C4-2B (cell line): ENCODE measurements around the gene INTS15.

Experiments
- H3K27ac ChIP-seq: fragments of 450-650 bp; 2 replicates; pipeline ENCODE4 v1.5.1; 2017
- ZFX ChIP-seq: fragments of 450-650 bp; IDR thresholded peaks from 2 replicates; pipeline ENCODE4 v1.6.1; 2017
- TF ChIP-seq, protein P1 (sequence below): fragments of 450-650 bp; conservative IDR thresholded peaks from 2 replicates; pipeline ENCODE4 v1.5.1; 2017; ENCODE audit warnings: mild to moderate bottlenecking

The INTS15 gene

DNA sequence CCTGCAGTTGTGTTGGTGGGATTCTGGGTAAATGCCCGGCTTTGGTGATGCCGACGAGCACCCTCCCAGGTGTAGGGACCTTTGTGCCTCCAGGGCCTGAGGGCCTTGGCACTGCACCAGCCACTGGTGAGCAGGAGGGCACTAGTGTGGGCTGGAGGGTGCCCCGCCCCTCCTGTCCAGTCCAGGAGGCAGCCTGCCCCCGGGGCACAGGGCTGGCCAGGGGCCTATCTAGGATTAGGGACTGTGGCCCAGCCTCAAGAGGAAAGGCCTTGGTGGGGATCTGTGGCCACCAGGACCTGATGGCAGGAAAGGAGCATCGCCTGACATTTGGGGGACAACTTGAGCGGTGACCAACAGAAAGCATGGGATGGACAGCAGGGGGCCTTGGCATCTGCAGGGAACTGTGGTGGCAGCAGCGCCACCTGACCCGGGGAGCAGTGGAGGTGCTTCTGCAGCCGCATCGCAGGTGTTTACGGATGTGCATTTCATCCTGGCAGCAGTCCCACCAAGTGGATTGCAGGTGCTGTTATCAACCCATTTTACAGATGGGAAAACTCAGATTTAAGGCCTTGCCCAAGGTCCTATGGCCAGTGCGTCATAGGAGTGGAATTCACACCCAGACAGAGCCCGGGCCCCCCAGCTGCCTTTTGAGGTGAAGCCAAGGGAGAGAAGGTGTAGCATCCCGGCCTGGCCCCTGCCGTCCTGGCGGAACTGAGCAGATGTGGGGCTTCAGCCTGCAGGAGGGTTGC is 58.4 kb downstream of the INTS15 start:
- H3K27ac ChIP-seq = no peak overlapping the region
- TF ChIP-seq ZFX = no peak
- TF ChIP-seq, protein P1, sequence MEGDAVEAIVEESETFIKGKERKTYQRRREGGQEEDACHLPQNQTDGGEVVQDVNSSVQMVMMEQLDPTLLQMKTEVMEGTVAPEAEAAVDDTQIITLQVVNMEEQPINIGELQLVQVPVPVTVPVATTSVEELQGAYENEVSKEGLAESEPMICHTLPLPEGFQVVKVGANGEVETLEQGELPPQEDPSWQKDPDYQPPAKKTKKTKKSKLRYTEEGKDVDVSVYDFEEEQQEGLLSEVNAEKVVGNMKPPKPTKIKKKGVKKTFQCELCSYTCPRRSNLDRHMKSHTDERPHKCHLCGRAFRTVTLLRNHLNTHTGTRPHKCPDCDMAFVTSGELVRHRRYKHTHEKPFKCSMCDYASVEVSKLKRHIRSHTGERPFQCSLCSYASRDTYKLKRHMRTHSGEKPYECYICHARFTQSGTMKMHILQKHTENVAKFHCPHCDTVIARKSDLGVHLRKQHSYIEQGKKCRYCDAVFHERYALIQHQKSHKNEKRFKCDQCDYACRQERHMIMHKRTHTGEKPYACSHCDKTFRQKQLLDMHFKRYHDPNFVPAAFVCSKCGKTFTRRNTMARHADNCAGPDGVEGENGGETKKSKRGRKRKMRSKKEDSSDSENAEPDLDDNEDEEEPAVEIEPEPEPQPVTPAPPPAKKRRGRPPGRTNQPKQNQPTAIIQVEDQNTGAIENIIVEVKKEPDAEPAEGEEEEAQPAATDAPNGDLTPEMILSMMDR = no peak

- no peak for TF ChIP-seq ZFX
- TF ChIP-seq, protein P1 = no peak
- no peak overlapping the region for H3K27ac ChIP-seq
Observed at GRCh38 chr7:6648815-6649104, 58.9 kb downstream of the INTS15 start.

DNA sequence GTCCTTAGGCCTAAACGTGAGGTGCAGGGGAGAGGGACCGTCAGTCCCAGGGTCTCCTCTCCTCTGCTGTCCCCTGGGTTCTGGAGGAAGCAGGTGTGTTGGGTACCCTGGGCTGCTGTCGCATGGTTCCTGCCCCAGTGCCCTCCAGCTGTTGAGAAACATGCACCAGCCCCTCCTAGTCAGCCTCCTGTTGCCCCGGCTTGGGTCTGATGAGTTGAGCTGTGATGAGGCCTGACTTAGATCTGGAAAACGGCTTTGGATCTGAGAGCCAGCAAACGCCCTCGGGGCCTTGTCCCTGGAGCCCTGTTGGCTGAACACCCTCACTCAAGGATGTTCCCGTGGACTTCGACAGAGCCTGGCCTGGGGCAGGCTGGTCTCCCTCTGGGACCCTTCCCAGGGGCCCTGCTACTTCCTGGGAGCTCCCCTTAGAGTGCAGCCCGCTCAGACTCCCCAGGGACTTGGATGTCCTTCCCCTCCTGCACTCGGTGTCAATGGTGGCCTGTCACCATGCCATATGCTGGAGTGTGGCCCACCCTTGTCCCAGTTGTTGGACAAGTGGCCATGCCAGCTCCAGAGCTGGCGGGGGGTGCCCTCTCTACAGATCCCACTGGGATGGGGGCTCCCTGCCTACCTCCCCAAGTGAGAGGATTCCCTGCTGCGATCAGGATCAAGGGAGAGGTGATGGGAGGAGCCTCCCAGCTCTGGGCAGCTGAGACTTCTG is 59.6 kb downstream of the INTS15 start:
- no peak for TF ChIP-seq ZFX
- TF ChIP-seq, protein P1 = no peak
- H3K27ac ChIP-seq = no peak overlapping the region

GRCh38 chr7:6650086-6650485 is 60.3 kb downstream of the INTS15 start:
- TF ChIP-seq ZFX = no peak
- TF ChIP-seq, protein P1 = no peak
- no peak overlapping the region for H3K27ac ChIP-seq

GRCh38 chr7:6650521-6651011 is 60.7 kb downstream of the INTS15 start:
- H3K27ac ChIP-seq = no peak overlapping the region
- TF ChIP-seq, protein P1 = no peak
- TF ChIP-seq ZFX = no peak

GRCh38 chr7:6651851-6652445 is 62.1 kb downstream of the INTS15 start:
- no peak for TF ChIP-seq ZFX
- TF ChIP-seq, protein P1 = no peak
- no peak overlapping the region for H3K27ac ChIP-seq

DNA sequence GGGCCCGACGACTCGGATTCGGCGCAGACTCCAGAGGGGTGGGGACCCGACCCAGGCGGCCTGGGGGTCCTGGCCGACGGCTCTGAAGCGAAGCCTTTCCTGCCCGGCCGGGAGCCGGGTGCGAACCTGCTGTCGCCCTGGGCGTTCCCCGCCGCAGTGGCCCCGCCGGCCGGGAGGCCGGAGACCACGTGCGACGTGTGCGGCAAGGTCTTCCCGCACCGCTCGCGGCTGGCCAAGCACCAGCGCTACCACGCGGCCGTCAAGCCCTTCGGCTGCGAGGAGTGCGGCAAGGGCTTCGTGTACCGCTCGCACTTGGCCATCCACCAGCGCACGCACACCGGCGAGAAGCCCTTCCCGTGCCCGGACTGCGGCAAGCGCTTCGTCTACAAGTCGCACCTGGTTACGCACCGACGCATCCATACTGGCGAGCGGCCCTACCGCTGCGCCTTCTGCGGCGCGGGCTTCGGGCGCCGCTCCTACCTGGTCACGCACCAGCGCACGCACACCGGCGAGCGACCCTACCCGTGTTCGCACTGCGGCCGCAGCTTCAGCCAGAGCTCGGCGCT is 62.7 kb downstream of the INTS15 start:
- no peak for TF ChIP-seq ZFX
- TF ChIP-seq, protein P1 = no peak
- no peak overlapping the region for H3K27ac ChIP-seq
